Kidney (tissue), 14 donors: ENCODE results near the gene PRR15L. TPM values are rescaled to one million over a fixed set of nuclear protein-coding genes. Genes with fewer than 3 reads are reported as not detected.

ENCODE experiments used
- DNase-seq, 5 donors: peaks; one replicate each; pipeline ENCODE4 v3.0.0-alpha.2; 2013 to 2020
- FAIRE-seq: peaks from 2 replicates; lab custom pipeline; 2012; peaks lifted over from hg19 to GRCh38; lab: Jason Lieb, UNC
- H3K27ac ChIP-seq, 2 donors: one replicate each; pipeline ENCODE4 v1.7.0; 2013; ENCODE audit warnings: low read depth in 2 of 2, low read length in 2 of 2, inconsistent platforms in 1 of 2
- H3K27me3 ChIP-seq: one replicate; pipeline ENCODE4 v1.7.1; 2013; ENCODE audit warnings: low read length, inconsistent platforms; ENCODE audit not compliant: control insufficient read depth, insufficient read depth
- H3K36me3 ChIP-seq, 3 donors: one replicate each; pipeline versions ENCODE4 v1.7.0 to v1.7.1; 2013; ENCODE audit warnings: low read length in 3 of 3, control low read depth in 1 of 3, inconsistent platforms in 1 of 3; ENCODE audit not compliant: insufficient read depth in 3 of 3, control insufficient read depth in 2 of 3
- H3K4me1 ChIP-seq, 3 donors: one replicate each; pipeline versions ENCODE4 v1.7.0 to v1.7.1; 2013; ENCODE audit warnings: low read length in 3 of 3, inconsistent platforms in 1 of 3, low read depth in 1 of 3; ENCODE audit not compliant: control insufficient read depth in 2 of 3, insufficient read depth in 2 of 3
- H3K4me3 ChIP-seq, 3 donors: one replicate each; pipeline versions ENCODE4 v1.7.0 to v1.8.1; 2013; ENCODE audit warnings: low read length in 3 of 3, control low read depth in 1 of 3, inconsistent platforms in 1 of 3
- H3K9ac ChIP-seq, 3 donors: one replicate each; pipeline versions ENCODE4 v1.7.0 to v1.7.1; 2013; ENCODE audit warnings: low read length in 3 of 3, control low read depth in 1 of 3, inconsistent platforms in 1 of 3
- H3K9me3 ChIP-seq, 3 donors: one replicate each; pipeline versions ENCODE4 v1.7.0 to v1.7.1; 2013; ENCODE audit warnings: low read length in 3 of 3, control low read depth in 1 of 3, inconsistent platforms in 1 of 3; ENCODE audit not compliant: control insufficient read depth in 2 of 3, insufficient read depth in 1 of 3
- intact Hi-C: fragments of 100-400 bp; cut with DNase I; formaldehyde crosslinking; loops from one replicate; pipeline ENCODE4 v1.11.1; 2022
- polyA plus RNA-seq: library from polyadenylated mRNA; stranded (reverse); fragments of 350-450 nt; fragmentation: Illumina TruSeq; extraction: RNeasy Lipid Tissue Mini Kit (QIAGEN cat#74804); gene quantifications from one replicate; pipeline ENCODE4 v1.2.3, GENCODE V29; 2014; ENCODE audit warnings: low read depth, low replicate concordance; ENCODE audit not compliant: insufficient read depth
- total RNA-seq: library from RNA; stranded (reverse); fragmentation: NEBNext Ultra II Directional; extraction: Animal tissue kit (Norgen Biotek cat#: 25700); gene quantifications from one replicate; pipeline ENCODE4 v1.2.1, GENCODE V29; 2021
- TF ChIP-seq, protein P1 (sequence below): IDR thresholded peaks from 3 replicates; pipeline ENCODE4 v1.5.1; 2012; ENCODE audit warnings: mild to moderate bottlenecking, moderate library complexity, borderline replicate concordance; ENCODE audit not compliant: insufficient read depth; ENCODE audit errors: extremely low read depth
- donor health status: control.
- donor health status: control.
- donor health status: control.
- donor health status: control.
- donor health status: control.
- donor health status: DM: yes; HTN: yes; CAD: no.
- donor health status: Normal renal cell carcinoma (clear cell type).

Gene PRR15L
- total and polyA plus RNA-seq, 2 donors from 2014 or later = 64.5 to 105 TPM

DNA sequence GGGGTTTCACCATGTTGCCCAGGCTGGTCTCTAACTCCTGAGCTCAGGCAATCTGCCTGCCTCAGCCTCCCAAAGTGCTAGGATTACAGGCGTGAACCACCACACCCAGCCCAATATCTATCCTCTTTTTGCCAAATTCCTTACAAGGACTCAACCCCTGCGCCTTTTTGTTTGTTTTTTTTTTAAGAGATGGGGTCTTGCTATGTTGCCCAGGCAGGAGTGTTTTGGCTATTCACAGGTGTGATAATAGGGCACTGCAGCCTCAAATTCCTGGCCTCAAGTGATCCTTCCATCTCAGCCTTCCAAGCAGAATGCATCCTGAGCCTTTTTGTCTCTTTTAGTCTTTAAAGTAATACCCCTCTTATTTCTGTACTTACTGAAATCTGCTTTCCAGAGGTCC is 44.6 kb downstream of the PRR15L start:
- Histone ChIP-seq H3K4me3 (no peak overlapping the region), H3K9me3 (no peaks in the 10 kb centered on the region), H3K36me3 (peaks cover 0 to 12% (median 0%) of the 10 kb centered on the region in 3 donors), H3K9ac (no peak overlapping the region), H3K4me1 (peaks cover 0 to 2% (median 0%) of the 10 kb centered on the region in 3 donors), H3K27me3 (no peaks in the 10 kb centered on the region), H3K27ac (no peak overlapping the region)
- DNase-seq = no peak
- intact Hi-C loops = no loop called here
- TF ChIP-seq, protein P1, sequence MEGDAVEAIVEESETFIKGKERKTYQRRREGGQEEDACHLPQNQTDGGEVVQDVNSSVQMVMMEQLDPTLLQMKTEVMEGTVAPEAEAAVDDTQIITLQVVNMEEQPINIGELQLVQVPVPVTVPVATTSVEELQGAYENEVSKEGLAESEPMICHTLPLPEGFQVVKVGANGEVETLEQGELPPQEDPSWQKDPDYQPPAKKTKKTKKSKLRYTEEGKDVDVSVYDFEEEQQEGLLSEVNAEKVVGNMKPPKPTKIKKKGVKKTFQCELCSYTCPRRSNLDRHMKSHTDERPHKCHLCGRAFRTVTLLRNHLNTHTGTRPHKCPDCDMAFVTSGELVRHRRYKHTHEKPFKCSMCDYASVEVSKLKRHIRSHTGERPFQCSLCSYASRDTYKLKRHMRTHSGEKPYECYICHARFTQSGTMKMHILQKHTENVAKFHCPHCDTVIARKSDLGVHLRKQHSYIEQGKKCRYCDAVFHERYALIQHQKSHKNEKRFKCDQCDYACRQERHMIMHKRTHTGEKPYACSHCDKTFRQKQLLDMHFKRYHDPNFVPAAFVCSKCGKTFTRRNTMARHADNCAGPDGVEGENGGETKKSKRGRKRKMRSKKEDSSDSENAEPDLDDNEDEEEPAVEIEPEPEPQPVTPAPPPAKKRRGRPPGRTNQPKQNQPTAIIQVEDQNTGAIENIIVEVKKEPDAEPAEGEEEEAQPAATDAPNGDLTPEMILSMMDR = no peak
- no peak for FAIRE-seq

DNA sequence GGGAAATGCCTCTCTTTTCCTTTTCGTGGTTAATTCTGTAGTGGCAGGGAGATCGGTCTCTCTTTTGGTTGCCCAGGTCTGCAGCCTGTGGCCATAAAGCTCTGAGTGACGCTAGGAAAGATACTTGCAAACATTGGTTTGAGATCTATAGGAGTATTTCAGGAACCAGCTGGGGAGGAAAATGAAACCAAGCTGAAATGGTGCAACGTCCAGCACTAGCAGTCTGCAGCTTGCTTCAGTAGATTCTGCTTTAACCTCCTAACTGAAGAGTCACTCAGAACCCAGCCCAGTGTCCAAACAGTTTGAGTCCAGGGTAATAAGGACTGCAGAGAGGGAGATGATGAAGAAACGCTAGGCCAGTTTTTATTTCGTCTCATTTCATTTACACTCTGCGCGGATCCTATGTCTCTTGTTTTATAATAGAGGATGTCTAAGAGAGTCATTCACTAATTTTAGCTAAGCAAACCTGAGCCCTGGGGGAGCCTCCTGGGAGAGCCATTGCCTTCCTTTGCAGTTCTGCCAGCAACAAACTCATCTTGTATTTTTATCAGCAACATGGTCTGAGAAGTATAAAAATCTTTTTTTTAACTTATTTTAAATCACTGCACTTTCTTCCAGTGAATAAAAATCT is 49.6 kb downstream of the PRR15L start:
- Histone ChIP-seq H3K4me3 (no peak overlapping the region), H3K4me1 (peaks cover 0 to 30% (median 20%) of the 10 kb centered on the region in 3 donors), H3K9me3 (no peaks in the 10 kb centered on the region), H3K9ac (no peak overlapping the region), H3K36me3 (no peaks in the 10 kb centered on the region), H3K27me3 (no peaks in the 10 kb centered on the region), H3K27ac (no peak overlapping the region)
- no peak for FAIRE-seq
- TF ChIP-seq, protein P1 = no peak
- intact Hi-C loops = no loop called here
- DNase-seq = no peak

DNA sequence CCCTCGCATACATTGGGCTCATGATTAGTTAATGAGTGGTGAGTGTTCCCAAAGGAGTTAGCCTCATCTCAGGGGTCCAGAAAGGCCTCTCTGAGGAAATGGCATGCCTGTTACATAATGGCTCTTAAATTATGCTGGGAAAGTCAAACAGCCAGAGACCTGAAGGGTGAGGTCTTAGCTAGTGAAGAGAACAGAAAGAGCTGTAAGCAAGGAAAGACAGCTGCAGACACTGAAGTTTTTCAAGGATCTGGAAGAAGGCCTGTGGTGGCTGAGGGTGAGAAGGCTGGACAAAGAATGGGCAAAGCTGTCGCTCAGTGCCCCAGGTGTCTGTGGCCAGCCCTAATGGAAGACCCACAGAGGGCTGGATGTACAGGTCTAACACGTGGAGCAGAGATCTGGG is 51.2 kb downstream of the PRR15L start:
- TF ChIP-seq, protein P1 = no peak
- DNase-seq (no peak), FAIRE-seq (no peak)
- H3K9me3 ChIP-seq = no peaks in the 10 kb centered on the region
- H3K4me3 ChIP-seq = no peak overlapping the region
- H3K9ac ChIP-seq = peak overlapping the region in 1 of 3 donors; percentile 22
- intact Hi-C loops = no loop called here
- H3K27ac ChIP-seq = peak overlapping the region; percentile 72 to 87
- no peaks in the 10 kb centered on the region for H3K27me3 ChIP-seq
- no peaks in the 10 kb centered on the region for H3K36me3 ChIP-seq
- peaks cover 0 to 30% (median 20%) of the 10 kb centered on the region in 3 donors for H3K4me1 ChIP-seq
